LoVo (cell line): ENCODE data around the gene ZNF213.

Experiments used
- DNase-seq: peaks from one replicate; pipeline ENCODE4 v3.0.0-alpha.2; 2016; ENCODE audit warnings: low spot score

ZNF213 gene

GRCh38 chr16:3101018-3101840, 33.6 kb upstream of the ZNF213 start:
- DNase-seq: peak; percentile 36

- DNase-seq: no peak
These were observed 32.9 kb upstream of the ZNF213 start for GRCh38 chr16:3101841-3102470.

DNA sequence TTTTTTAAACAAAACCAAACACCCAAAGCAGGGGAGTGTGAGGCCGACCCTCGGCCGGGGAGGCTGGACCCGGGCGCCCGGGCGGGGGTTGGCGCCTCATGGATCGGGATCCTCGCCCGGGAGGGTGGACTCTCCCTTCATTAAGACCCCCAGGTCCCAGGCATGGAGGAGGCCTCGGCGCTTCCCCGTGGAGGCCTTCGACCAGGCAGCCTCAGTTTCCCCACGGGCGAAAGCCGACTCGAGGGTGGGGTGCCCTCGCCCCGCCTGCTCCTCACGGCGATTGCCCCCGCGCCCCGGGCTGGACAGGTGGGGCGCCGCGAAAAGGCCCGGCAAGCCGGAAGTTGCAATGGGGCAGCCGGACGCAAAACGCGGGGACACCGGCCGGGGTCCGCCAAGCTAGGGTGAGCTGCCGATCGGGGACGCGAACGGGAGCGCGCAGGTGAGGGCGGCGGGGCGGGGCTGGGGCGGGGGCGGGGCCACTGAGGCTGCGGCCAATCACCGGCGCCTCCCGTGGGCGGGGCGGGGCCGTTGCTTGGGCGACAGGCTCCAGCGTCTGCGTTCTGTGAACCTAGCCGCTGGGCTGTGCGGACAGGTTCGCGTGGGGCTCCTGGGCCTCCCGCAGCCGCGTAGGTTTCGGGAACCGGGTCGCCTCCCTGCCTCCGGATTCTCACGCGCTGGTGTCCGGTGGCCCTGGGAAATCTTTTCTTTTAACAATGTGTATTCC, 28.5 kb upstream of the ZNF213 start:
- peak; percentile 92 for DNase-seq

DNA sequence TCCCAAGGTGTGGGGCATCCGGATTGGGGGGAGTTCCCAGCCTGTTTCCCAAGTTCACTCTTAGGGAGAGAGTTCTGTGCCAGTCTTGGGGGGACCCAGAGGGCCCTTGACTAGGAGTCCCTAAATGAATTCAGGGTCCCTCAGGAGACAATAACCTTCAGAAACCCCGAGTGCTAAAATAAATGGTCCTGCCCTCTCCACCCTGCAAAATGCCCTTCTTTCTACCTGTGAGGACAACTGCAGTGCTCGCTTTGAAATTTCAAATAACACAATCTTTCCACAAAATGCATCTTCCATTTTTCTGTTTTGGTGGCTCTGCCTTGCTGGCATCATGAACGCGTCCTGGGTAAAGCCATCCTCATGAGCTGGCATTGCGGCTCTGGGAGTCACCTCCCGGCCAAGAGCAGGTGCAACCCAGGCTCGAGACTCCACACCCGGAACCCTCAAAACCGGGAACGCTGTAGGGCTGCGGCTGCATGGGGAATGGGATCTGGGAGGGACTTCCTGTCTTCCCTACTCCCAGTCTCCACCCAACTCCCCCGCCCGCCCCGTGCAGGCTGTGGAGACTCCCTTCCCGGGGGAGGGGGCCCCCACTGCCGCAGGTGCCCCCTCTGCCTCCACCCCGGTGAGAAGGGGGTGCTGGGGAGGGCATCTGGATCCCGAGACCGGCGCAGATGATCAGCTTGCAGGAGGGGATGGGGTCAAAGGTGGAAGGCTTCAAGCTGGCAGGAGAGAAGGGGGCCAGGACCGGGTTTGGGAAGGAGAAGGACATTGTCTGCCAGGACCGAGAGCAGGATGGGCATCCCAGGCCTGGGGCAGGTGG, 22.6 kb upstream of the ZNF213 start, which contains the start of gene ZNF205:
Gene ZNF205, plus strand, starts transcription at position 529 of the 823 bp plus-strand sequence. CDS start 845 bp downstream, outside the sequence.
- DNase-seq: peak; percentile 80

DNA sequence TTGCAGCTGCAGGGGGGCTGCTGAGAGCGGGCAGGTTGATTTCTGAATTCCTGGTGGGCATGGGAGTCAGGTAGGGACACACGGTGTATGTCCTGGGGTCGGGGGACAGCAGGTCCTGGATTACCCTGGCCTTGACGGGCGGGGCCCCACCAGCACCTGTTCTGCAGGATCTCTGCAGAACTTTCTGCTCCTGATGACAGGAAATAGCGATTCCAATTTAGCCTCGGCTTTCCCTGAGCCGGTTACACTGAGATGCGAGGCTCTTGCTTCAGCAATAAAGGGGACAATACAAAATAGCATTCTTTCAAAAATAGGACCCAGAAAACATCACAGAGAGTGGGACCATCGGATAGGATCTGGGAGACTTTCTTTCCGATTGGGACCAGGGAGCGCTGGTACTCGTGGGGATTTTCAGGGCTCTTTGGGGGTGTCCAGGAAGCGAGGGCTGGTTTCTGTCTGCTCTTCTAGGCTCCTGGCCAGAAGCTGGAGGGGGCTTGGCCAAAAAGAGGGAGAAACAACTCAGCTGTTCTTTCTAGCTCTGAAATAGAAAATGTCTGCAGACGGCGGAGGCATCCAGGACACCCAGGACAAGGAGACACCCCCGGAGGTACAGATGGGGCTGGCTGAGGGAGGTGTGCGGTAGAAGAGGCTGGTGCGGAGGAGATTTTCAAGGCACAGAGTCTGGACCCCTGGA, 21.8 kb upstream of the ZNF213 start:
- DNase-seq: no peak

- DNase-seq: no peak
These were observed 20.9 kb upstream of the ZNF213 start for GRCh38 chr16:3113765-3114479.

- DNase-seq: no peak
These were observed 19.8 kb upstream of the ZNF213 start for GRCh38 chr16:3115003-3115402.

GRCh38 chr16:3115561-3115960, 19.3 kb upstream of the ZNF213 start:
- DNase-seq: no peak

GRCh38 chr16:3118204-3118790, 16.5 kb upstream of the ZNF213 start:
- no peak for DNase-seq

DNA sequence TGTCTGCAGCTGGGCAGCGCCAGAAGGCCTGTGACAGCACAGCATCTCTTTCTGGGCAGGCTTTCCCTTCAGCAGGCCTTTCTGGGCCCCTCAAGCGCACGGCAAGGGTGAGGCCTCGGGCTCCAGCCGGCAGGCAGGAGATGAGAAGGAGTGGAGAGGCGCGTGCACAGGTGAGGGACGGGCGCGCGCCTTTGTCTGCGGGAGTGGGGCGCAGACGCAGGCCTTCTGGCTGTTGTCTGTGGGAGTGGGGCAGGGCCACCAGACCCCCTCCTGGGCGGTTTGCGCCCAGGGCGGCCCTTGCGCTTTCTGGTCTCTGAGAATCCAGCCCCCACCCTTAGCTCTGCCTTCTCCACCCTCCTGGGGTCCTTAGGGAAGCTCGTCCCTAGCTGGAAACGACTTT, 16.0 kb upstream of the ZNF213 start:
- DNase-seq: no peak

DNA sequence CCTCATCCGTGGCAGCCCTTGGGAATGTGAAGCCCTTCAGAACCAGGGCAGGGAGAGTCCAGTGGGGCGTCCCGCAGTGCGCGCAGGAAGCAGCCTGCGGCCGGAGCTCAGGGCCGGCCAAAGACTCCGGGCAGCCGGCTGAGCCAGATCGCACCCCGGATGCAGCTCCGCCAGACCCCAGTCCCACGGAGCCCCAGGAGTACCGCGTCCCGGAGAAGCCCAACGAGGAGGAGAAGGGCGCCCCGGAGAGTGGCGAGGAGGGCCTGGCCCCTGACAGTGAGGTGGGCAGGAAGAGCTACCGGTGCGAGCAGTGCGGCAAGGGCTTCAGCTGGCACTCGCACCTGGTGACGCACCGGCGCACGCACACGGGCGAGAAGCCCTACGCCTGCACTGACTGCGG, 15.5 kb upstream of the ZNF213 start:
- DNase-seq: no peak

- DNase-seq: no peak
These were observed 15.0 kb upstream of the ZNF213 start for GRCh38 chr16:3119701-3120408.

- no peak for DNase-seq
These were observed 14.4 kb upstream of the ZNF213 start for GRCh38 chr16:3120435-3120834.

- DNase-seq: no peak
These were observed 12.9 kb upstream of the ZNF213 start for GRCh38 chr16:3121851-3122467.

DNA sequence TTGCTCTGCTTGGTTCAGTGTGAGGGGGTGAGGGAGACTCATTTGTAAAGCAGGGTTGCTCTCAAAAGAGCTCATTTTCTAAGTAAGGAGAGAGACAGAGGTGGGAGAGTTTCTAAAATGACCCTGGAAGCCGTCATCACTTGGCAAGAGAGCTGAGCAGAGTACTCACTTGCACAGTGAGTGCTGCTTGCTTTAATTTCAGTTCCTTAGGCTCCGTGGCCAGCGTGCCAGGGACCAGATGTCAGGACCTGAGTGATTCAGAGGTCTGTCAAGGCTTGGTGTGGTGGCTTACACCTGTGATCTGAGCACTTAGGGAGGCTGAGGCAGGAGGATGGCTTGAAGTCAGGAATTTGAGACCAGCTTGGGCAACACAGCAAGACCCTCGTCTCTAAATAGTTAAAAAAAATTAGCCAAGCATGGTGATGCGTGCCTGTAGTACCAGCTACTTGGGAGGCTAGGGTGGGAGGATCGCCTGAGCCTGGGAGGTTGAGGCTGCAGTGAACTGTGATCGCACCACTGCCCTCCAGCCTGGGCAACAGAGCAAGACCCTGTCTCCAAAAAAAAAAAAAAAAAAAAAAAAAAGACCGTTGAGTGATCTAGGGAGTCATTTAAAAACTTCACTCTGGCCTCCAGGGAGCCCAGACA, 11.8 kb upstream of the ZNF213 start:
- DNase-seq: no peak

DNA sequence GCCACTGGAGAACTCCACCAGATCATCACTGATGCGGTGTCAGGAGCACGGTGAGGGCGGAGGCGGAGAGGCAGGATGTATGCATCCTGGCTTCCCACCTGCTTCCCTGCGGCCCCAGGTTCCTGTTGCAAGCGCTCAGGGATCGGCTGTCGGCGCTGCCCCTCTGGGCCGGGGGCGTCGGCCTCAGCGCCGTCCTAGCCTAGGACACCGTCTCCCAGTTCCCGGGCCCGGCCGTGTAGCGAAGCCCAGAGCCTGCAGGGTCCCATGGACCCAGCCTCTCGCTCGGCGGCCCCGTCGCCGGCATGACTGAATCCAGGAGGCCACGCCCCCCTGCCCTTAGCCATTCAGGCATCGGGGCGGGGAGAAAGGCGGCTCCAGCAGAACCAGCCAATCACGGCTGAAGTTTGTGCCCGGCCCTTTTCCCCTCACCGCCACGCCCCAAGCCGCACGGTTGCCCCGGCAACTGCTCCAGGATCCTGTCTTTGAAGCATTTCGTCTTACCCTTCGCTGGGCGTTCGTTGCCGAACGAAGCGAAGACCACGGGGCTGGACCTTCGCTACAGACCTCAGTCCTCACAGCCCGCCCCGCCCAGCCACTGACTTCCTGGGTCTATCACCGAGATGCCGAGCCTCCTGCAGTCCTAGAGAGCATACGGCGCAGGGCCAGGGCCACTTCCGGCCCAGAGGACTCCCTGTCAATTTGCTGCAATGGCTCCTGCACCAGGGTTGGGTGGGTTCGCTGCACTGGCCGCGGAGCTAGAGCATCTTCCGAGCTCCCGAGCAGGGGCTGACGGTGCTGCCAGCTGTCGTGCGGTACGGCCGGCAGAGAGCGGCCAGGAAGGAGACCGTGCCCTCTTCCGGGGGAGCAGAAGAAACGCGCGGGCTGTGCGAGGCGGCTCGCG, 10.6 kb upstream of the ZNF213 start:
- peak; percentile 97 for DNase-seq

DNA sequence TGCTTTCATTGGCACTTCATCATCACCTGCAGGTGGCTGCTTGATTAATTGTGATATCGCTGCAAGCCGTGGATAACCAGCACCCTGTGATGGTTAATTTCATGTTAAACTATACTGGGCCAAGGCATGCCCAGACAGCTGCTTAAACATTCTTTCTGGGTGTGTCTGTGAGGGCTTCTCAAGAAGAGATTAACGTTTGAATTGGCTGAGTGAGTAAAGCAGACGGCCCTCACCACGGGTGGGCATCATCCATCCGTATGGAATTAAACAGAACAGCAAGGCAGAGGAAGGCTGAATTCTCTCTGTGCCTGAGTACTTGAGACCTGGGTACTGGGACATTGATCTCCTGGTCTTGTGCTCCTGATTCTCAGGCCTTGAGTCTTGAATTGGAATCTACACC, 7.1 kb upstream of the ZNF213 start:
- no peak for DNase-seq
